Stimulated activated CD8-positive, alpha-beta memory T cell treated with anti-CD3 and anti-CD28 coated beads, Interleukin-7, amount 100 ng/mL, for 24 hours (primary cell): ENCODE data around the gene CACNG7.
"Not testable (repeated sequence)": the region's sequence is repeated elsewhere in the genome, so short reads cannot be mapped to it uniquely, and the experiment has no call there.

Experiments used
- DNase-seq: peaks from one replicate; pipeline ENCODE4 v3.0.0-alpha.2; 2020; ENCODE audit warnings: low read depth

Gene CACNG7

GRCh38 chr19:53908935-53909415 is at the start of gene CACNG7:
Gene CACNG7, plus strand, starts transcription at chr19:53909278. Its CDS starts 3,554 bp downstream, at chr19:53912832.
- DNase-seq = no peak

GRCh38 chr19:53864308-53864836 is 44.7 kb upstream of the CACNG7 start:
- no peak for DNase-seq

GRCh38 chr19:53865523-53865917 is 43.6 kb upstream of the CACNG7 start:
- no peak for DNase-seq

GRCh38 chr19:53865918-53866864 is 42.9 kb upstream of the CACNG7 start:
- no peak for DNase-seq

GRCh38 chr19:53866865-53867224 is 42.2 kb upstream of the CACNG7 start:
- no peak for DNase-seq

GRCh38 chr19:53867225-53868090 is 41.6 kb upstream of the CACNG7 start, which contains the start of gene MYADM:
Gene MYADM, plus strand, starts transcription at chr19:53867883. Its CDS starts 5,647 bp downstream, at chr19:53873530.
- DNase-seq = peak; percentile 97

GRCh38 chr19:53868091-53868891 is 40.8 kb upstream of the CACNG7 start:
- no peak for DNase-seq

- DNase-seq = peak; percentile 49
Observed at GRCh38 chr19:53868892-53869804, 39.9 kb upstream of the CACNG7 start.

GRCh38 chr19:53869805-53870484 is 39.1 kb upstream of the CACNG7 start:
- not testable (repeated sequence) for DNase-seq

GRCh38 chr19:53870485-53870844 is 38.6 kb upstream of the CACNG7 start:
- DNase-seq = no peak

- no peak for DNase-seq
Observed at GRCh38 chr19:53871454-53871853, 37.6 kb upstream of the CACNG7 start.

GRCh38 chr19:53872762-53873161 is 36.3 kb upstream of the CACNG7 start:
- DNase-seq = no peak

- no peak for DNase-seq
Observed at GRCh38 chr19:53873773-53874605, 35.1 kb upstream of the CACNG7 start.

GRCh38 chr19:53874606-53874990 is 34.5 kb upstream of the CACNG7 start:
- no peak for DNase-seq

- DNase-seq = no peak
Observed at GRCh38 chr19:53875602-53876325, 33.3 kb upstream of the CACNG7 start.

GRCh38 chr19:53876651-53877224 is 32.3 kb upstream of the CACNG7 start:
- no peak for DNase-seq

GRCh38 chr19:53877361-53877766 is 31.7 kb upstream of the CACNG7 start:
- DNase-seq = no peak

- DNase-seq = no peak
Observed at GRCh38 chr19:53878776-53879139, 30.3 kb upstream of the CACNG7 start.
